SH-SY5Y (cell line): ENCODE measurements around the gene DNAH17.

Experiments
- GATA2 ChIP-seq: IDR thresholded peaks from 2 replicates; pipeline ENCODE4 v1.6.1; 2011; ENCODE audit warnings: mild to moderate bottlenecking, low read depth, low read length
- GATA3 ChIP-seq: IDR thresholded peaks from 2 replicates; pipeline ENCODE4 v1.6.1; 2011; ENCODE audit warnings: low read depth, mild to moderate bottlenecking, low read length, moderate library complexity

DNA sequence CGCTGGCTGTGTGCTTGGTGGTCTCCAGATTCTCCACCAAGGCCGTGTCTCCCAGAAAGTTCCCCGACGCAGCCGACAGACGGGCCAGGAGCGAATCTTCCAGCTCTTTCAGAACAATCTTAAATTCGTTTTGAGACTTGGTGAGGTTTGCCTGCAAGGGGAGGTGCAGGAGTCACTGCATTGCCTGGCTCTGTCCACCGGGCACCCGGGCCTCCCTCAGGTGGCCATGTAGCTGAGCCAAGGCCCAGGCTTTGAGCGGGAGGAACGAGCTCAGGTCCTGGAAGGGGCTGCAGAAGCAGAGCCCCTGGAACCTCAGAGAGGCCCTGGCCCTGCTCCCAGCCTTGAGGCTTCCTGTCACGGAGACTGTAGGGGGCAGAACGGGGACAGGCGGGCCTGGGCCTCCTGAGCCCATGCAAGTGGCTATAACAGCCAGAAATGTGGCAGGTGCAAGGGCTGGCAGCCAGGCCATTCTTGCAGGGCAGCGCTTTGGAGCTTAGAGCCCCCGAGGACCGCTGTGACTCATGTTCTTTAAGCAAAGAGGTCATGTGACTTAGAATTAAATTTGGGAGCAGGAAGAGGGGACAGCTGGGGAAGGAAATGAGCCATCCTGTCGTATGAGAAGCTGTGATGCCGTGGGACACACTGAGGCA, 126.4 kb downstream of the DNAH17 start:
- TF ChIP-seq GATA2 (no peak), GATA3 (no peak)
